OCI-LY3 (cell line): Measurements from ENCODE around the gene GFOD1.

Source experiments
- CTCF ChIP-seq: fragments of 200-600, 300-600 bp; sonication (generic); IDR thresholded peaks from 2 replicates; pipeline ENCODE4 v1.5.1; 2014; ENCODE audit warnings: antibody characterized with exemption, low read length, low read depth
- EZH2phosphoT487 ChIP-seq: fragments of 200-600 bp; shearing (Covaris generic); IDR thresholded peaks from 2 replicates; pipeline ENCODE4 v1.6.1; 2018; ENCODE audit warnings: antibody characterized with exemption, mixed run types, low read depth

GRCh38 chr6:13463941-13464340 lies 23.5 kb downstream of the GFOD1 start:
- TF ChIP-seq CTCF (no peak), EZH2phosphoT487 (no peak)
